Measurements from ENCODE around the gene VTCN1. TPM values are rescaled to one million over a fixed set of nuclear protein-coding genes. Genes with fewer than 3 reads are reported as not detected.

VTCN1 gene
- polyA plus RNA-seq, 2 of the 4 experiments (the other 2 are of a cell fraction): 0.04 to 0.18 TPM

DNA sequence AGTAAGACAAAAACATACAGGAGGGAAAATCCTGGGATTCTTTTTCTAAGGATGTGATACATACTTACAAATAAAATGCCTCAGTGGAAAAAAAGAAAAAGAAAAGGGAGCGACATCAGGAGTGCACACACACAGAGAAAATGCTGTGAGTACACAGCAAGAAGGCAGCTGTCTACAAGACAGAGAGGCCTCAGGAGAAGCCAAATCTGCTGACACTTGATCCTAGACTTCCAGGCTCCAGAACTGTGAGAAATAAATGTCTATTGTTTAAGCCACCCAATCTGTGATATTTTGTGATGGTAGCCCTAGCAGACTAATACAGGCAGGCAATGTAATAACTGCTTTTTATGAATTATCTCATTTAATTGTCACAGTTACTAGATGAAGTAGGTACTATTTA is 72.2 kb downstream of the VTCN1 start:
- ATAC-seq (no peak), DNase-seq (ENCODE audit: low read depth in 1 of 2, low spot score in 1 of 2) (no peak), FAIRE-seq (no peak)
- Histone ChIP-seq H3K4me1 (no peaks in the 10 kb centered on the region), H3K9me3 (no peaks in the 10 kb centered on the region), H3K4me3 (no peak overlapping the region), H3K27ac (no peak overlapping the region), H3K4me2 (no peak overlapping the region)
- 78% methylated on average over 1 of the region's 1 CpG for WGBS (ENCODE audit: missing lambda C conversion rate)
- ChIA-PET POLR2A (no interaction called here), CTCF (interaction anchor here (1.8 kb wide), 1 partner anchor 10 kb away, joined by 8 read pairs; no protein-coding TSS in a partner anchor)
- no peak for TF ChIP-seq CEBPB (IDR thresholded peaks at IDR 0.05)
- TF ChIP-seq EHMT2 (IDR thresholded peaks at IDR 0.05; ENCODE audit: low read depth): no peak
- no peak for TF ChIP-seq CBX8 (IDR thresholded peaks at IDR 0.05)
- TF ChIP-seq TFCP2L1 (CRISPR knock-in tag; IDR thresholded peaks at IDR 0.05): no peak
- no peak for TF ChIP-seq KDM5A (IDR thresholded peaks at IDR 0.05)
- TF ChIP-seq HOXB13 (CRISPR knock-in tag; IDR thresholded peaks at IDR 0.05; ENCODE audit: low read depth): no peak
- no peak for TF ChIP-seq EHF (CRISPR knock-in tag; IDR thresholded peaks at IDR 0.05)
- no peak for TF ChIP-seq RARB (CRISPR knock-in tag; IDR thresholded peaks at IDR 0.05)
- no peak for TF ChIP-seq TP53 (CRISPR knock-in tag; IDR thresholded peaks at IDR 0.05)

DNA sequence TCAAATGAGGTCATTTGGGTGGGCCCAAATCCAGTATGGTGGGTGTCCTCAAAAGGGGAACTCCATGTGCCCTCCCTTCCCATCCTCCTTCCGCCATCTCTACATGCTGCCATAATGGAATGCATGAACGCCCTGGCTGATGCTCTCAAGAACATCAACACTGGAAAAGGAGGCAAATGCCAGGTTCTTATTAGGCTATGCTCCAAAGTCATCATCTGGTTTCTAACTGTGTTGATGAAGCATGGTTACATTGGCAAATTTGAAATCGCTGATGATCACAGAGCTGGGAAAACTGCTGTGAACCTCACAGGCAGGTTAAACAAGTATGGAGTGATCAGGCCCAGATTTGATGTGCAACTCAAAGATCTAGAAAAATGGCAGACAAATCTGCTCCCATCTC is 72.6 kb downstream of the VTCN1 start:
- no peak for ATAC-seq
- Histone ChIP-seq H3K4me2 (no peak overlapping the region), H3K27ac (no peak overlapping the region), H3K4me1 (no peaks in the 10 kb centered on the region), H3K4me3 (no peak overlapping the region), H3K9me3 (no peaks in the 10 kb centered on the region)
- 71% methylated on average over 3 of the region's 3 CpGs for WGBS (ENCODE audit: missing lambda C conversion rate)
- FAIRE-seq: no peak
- ChIA-PET CTCF (interaction anchor here (1.8 kb wide), 1 partner anchor 9 kb away, joined by 8 read pairs; no protein-coding TSS in a partner anchor), POLR2A (no interaction called here)
- no peak for TF ChIP-seq MAZ (IDR thresholded peaks at IDR 0.05; ENCODE audit: borderline replicate concordance, low read depth, low read length)
- TF ChIP-seq ZNF302 (CRISPR knock-in tag; IDR thresholded peaks at IDR 0.05): no peak
- no peak for TF ChIP-seq JUNB (IDR thresholded peaks at IDR 0.05)
- TF ChIP-seq FOSB (CRISPR knock-in tag; IDR thresholded peaks at IDR 0.05): no peak
- TF ChIP-seq KDM5A (IDR thresholded peaks at IDR 0.05): no peak
- TF ChIP-seq BHLHE40 (IDR thresholded peaks at IDR 0.05; ENCODE audit: low read depth, low read length): no peak
- no peak for TF ChIP-seq HOXB5 (CRISPR knock-in tag; IDR thresholded peaks at IDR 0.05)
- no peak for TF ChIP-seq ESRRA (IDR thresholded peaks at IDR 0.05; ENCODE audit: borderline replicate concordance, low read length)
- no peak for TF ChIP-seq POLR2AphosphoS2 (conservative IDR thresholded peaks at IDR 0.05; ENCODE audit: low read length)
- no peak for TF ChIP-seq FOXS1 (CRISPR knock-in tag; IDR thresholded peaks at IDR 0.05)
- TF ChIP-seq EHF (CRISPR knock-in tag; IDR thresholded peaks at IDR 0.05): no peak
- no peak for TF ChIP-seq NFE2L2 (conservative IDR thresholded peaks at IDR 0.05; ENCODE audit: low read length)
- TF ChIP-seq, protein P1, sequence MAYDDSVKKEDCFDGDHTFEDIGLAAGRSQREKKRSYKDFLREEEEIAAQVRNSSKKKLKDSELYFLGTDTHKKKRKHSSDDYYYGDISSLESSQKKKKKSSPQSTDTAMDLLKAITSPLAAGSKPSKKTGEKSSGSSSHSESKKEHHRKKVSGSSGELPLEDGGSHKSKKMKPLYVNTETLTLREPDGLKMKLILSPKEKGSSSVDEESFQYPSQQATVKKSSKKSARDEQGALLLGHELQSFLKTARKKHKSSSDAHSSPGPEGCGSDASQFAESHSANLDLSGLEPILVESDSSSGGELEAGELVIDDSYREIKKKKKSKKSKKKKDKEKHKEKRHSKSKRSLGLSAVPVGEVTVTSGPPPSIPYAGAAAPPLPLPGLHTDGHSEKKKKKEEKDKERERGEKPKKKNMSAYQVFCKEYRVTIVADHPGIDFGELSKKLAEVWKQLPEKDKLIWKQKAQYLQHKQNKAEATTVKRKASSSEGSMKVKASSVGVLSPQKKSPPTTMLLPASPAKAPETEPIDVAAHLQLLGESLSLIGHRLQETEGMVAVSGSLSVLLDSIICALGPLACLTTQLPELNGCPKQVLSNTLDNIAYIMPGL (CRISPR knock-in tag; IDR thresholded peaks at IDR 0.05; ENCODE audit: borderline replicate concordance): no peak
- no peak for TF ChIP-seq CHD2 (IDR thresholded peaks at IDR 0.05; ENCODE audit: low read length, partially characterized antibody)
- no peak for TF ChIP-seq TP53 (CRISPR knock-in tag; IDR thresholded peaks at IDR 0.05)
- no peak for DNase-seq (ENCODE audit: low read depth in 1 of 2, low spot score in 1 of 2)

DNA sequence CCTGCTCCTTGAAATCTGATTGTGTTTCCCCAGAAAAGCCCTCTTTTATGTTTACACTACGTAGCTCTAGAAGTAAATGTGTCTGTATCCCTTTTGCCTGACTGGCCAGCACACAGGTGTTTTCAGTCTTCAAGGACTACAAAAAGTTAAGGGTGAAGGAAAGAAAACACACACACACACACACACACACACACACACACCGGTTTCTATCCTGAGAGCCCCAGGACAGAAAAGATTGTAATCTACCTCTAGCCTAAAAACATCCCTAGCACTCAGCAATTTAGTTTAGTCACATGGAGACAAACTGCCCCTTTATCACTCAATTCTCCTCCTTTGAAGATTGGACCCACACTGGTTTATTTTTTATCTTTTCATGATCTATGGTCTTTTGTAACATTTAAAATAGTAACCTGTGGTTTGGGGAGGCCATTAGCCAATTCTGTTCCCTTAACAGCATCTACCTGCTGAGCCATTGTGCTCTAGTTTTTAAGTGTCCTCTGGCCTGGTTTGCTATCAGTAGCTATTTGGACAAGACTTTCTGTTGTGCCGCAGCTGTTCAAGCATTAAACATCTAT is 73.4 kb downstream of the VTCN1 start:
- CTCF ChIA-PET: interaction anchor here (0.9 to 1.8 kb wide), 5 partner anchors 8 to 147 kb away, joined by 3 to 8 read pairs (median 5); no protein-coding TSS in a partner anchor
- Histone ChIP-seq H3K4me2 (no peak overlapping the region), H3K4me3 (no peak overlapping the region), H3K9me3 (no peaks in the 10 kb centered on the region), H3K4me1 (no peaks in the 10 kb centered on the region), H3K27ac (no peak overlapping the region)
- 71% methylated on average over 3 of the region's 3 CpGs for WGBS (ENCODE audit: missing lambda C conversion rate)
- ATAC-seq (no peak), FAIRE-seq (no peak), DNase-seq (ENCODE audit: low read depth in 1 of 2, low spot score in 1 of 2) (no peak)
- POLR2A ChIA-PET: no interaction called here
- TF ChIP-seq CHD2 (IDR thresholded peaks at IDR 0.05; ENCODE audit: low read length, partially characterized antibody) (no peak), RNF2 (IDR thresholded peaks at IDR 0.05; ENCODE audit: borderline replicate concordance, low read depth) (no peak), ZFP36 (IDR thresholded peaks at IDR 0.05; ENCODE audit: borderline replicate concordance, partially characterized antibody) (no peak), RAD21 (conservative IDR thresholded peaks at IDR 0.05 in 1 of 2, IDR thresholded peaks at IDR 0.05 in 1 of 2) (no peak), JUNB (IDR thresholded peaks at IDR 0.05) (no peak), NPAS2 (CRISPR knock-in tag; IDR thresholded peaks at IDR 0.05; ENCODE audit: borderline replicate concordance) (no peak), FOSL2 (IDR thresholded peaks at IDR 0.05) (no peak), FOSL2 (CRISPR knock-in tag; IDR thresholded peaks at IDR 0.05) (no peak), CBX8 (IDR thresholded peaks at IDR 0.05) (no peak), FOSB (CRISPR knock-in tag; IDR thresholded peaks at IDR 0.05) (no peak), TFCP2L1 (CRISPR knock-in tag; IDR thresholded peaks at IDR 0.05) (no peak)
- TF ChIP-seq, protein P1 (CRISPR knock-in tag; IDR thresholded peaks at IDR 0.05; ENCODE audit: borderline replicate concordance): no peak
- TF ChIP-seq, protein P2, sequence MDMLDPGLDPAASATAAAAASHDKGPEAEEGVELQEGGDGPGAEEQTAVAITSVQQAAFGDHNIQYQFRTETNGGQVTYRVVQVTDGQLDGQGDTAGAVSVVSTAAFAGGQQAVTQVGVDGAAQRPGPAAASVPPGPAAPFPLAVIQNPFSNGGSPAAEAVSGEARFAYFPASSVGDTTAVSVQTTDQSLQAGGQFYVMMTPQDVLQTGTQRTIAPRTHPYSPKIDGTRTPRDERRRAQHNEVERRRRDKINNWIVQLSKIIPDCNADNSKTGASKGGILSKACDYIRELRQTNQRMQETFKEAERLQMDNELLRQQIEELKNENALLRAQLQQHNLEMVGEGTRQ (IDR thresholded peaks at IDR 0.05): no peak

Data from A549 (cell line).